Forelimb muscle (tissue), 1 donor: Measurements from ENCODE around the gene CXXC4. TPM values are rescaled to one million over a fixed set of nuclear protein-coding genes. Genes with fewer than 3 reads are reported as not detected.

Source experiments
- DNase-seq: peaks from one replicate; pipeline ENCODE4 v3.0.0-alpha.2; 2013; ENCODE audit warnings: low read depth
- polyA plus RNA-seq: library from polyadenylated mRNA; unstranded; fragments of 120-200 nt; gene quantifications from one replicate; pipeline ENCODE4 v1.2.1, GENCODE V29; 2013; ENCODE audit not compliant: insufficient read length

CXXC4 gene
- polyA plus RNA-seq, 1 donor: 1.8 TPM

DNA sequence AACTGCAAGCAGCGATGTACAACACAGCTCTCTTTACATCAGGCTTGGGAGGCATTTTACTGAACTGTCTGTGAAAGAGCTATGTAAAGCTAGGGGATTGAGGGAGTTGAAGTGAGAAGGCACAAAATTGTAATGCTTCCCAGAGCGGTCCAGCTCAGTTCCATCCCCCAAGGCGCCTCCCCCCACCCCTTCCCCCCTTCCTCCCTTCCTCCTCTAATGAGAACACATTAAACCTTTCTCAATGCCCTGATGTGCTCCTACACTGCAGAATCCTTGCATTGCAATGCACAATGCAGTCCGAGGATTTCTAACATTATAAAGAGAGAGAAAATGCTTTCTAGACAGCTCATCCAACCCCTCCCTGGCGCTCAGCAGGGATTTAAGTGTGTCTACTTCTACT lies 73.9 kb downstream of the CXXC4 start:
- DNase-seq: no peak
